ENCODE results near the gene SESN2.

The SESN2 gene

DNA sequence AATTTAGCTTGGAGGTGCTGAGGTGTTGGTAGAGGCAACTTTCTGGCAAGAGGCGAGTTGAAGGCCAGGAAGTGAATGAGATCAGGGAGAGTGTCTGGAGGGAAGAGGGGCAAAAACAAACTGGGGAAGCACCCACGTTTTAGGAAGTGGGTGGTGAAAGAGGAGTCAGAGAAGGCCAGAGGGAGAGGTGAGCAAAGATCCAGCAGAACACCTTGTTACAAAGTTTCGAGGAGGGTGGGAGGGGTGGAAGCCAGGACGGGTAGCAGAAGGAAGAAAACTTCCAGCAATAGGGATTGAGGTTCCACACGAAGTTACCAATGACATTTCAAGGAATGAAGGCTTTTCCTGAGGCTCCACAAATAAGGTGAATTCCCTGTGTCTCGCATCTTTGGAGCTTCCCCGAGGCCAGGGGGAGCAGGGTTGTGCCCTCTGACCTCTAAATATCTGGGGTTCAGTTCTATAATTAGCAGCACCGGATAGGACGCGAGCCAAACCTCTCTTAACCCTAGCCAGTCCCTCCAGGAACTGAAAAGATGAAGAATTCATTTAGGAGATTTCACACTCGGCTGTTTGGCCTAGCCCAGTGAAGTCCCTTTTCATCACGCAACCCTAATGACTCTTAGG is 578 bp upstream of the SESN2 start:
- Histone ChIP-seq H3K4me2 (ENCODE audit: low read length) (peak overlapping the region; percentile 52), H2AFZ (peak overlapping the region; percentile 73), H3K4me3 (ENCODE audit: low read depth, low read length) (peak overlapping the region; percentile 95), H3K79me2 (peaks cover 13% of the 10 kb centered on the region), H3K9ac (no peak overlapping the region), H3K36me3 (ENCODE audit: control insufficient read depth, insufficient read depth, low read length) (no peaks in the 10 kb centered on the region), H3K27me3 (ENCODE audit: control insufficient read depth, insufficient read depth, low read length) (no peaks in the 10 kb centered on the region), H3K4me1 (no peaks in the 10 kb centered on the region), H3K27ac (no peak overlapping the region), H3K9me3 (ENCODE audit: control insufficient read depth, low read length) (no peaks in the 10 kb centered on the region)
- TF ChIP-seq, protein P1, sequence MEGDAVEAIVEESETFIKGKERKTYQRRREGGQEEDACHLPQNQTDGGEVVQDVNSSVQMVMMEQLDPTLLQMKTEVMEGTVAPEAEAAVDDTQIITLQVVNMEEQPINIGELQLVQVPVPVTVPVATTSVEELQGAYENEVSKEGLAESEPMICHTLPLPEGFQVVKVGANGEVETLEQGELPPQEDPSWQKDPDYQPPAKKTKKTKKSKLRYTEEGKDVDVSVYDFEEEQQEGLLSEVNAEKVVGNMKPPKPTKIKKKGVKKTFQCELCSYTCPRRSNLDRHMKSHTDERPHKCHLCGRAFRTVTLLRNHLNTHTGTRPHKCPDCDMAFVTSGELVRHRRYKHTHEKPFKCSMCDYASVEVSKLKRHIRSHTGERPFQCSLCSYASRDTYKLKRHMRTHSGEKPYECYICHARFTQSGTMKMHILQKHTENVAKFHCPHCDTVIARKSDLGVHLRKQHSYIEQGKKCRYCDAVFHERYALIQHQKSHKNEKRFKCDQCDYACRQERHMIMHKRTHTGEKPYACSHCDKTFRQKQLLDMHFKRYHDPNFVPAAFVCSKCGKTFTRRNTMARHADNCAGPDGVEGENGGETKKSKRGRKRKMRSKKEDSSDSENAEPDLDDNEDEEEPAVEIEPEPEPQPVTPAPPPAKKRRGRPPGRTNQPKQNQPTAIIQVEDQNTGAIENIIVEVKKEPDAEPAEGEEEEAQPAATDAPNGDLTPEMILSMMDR (IDR thresholded peaks at IDR 0.05) = no peak

DNA sequence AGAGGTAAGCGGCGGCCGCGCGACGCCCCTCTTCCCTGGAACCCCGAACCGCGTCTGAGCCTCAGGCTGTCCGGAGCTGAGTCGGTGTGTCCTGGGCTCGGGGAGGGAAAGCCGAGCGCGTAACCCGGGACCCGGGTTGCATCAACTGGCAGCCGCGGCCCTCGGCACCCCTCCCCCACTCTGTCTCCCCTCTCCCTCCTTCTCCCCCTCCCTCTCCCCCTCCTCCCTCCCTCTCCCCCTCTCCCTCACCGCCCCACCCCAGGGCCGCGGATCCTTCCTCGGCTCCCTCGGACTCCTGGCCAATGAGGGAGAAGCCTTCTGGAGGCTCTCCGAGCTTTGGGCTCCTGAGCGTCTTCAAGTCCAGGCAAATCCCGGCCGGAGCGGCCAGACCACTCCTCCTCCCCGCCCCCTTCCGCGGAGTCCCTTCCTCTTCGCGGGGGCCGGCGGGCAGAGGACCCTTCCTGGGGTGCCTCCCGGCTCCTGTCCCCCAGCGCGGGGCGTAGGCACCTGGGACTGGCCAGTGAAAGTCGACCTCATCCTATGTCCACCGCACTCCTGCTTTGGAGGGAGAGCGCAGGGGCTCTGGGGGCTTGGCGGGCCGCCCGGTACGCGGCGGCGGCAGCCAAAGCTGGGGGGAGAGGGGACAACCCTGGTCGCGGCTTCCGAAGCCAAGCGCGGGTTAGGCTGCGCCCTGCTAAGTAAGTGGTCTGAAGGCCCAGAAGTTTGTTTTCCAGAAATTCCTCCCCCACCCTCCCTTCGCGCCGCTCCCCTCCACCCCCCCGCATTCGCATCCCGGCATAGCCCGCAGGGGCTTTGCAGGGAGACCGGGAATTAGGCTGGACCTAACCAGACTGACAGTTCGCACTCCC is 850 bp downstream of the SESN2 start:
- Histone ChIP-seq H3K79me2 (peaks cover 13% of the 10 kb centered on the region), H3K9ac (no peak overlapping the region), H3K27me3 (ENCODE audit: control insufficient read depth, insufficient read depth, low read length) (no peaks in the 10 kb centered on the region), H3K4me1 (no peaks in the 10 kb centered on the region), H3K36me3 (ENCODE audit: control insufficient read depth, insufficient read depth, low read length) (no peaks in the 10 kb centered on the region), H2AFZ (peak overlapping the region; percentile 73), H3K27ac (peak overlapping the region; percentile 78), H3K9me3 (ENCODE audit: control insufficient read depth, low read length) (no peaks in the 10 kb centered on the region), H3K4me3 (ENCODE audit: low read depth, low read length) (peak overlapping the region; percentile 95), H3K4me2 (ENCODE audit: low read length) (peak overlapping the region; percentile 86)
- TF ChIP-seq, protein P1 (IDR thresholded peaks at IDR 0.05) = no peak

DNA sequence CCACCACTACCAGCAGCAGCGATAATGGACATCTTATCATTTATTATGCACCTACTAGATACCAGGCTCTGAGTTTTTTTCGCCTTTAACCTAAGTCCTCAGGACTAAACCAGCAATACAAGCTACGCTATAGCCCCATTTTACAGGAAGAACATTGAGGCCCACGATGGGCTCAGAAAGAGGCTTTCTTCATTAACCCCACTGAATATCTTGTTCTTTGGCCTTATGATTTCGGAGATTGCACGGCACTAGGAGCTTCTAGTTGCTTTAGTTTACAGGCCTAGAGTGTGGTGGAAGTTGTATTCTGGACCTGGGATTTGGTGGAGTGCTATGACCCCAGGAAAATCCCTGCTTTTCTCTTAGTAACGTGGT is 1.5 kb downstream of the SESN2 start:
- Histone ChIP-seq H3K9ac (no peak overlapping the region), H3K36me3 (ENCODE audit: control insufficient read depth, insufficient read depth, low read length) (no peaks in the 10 kb centered on the region), H3K27ac (no peak overlapping the region), H3K4me3 (ENCODE audit: low read depth, low read length) (peak overlapping the region; percentile 95), H3K27me3 (ENCODE audit: control insufficient read depth, insufficient read depth, low read length) (no peaks in the 10 kb centered on the region), H3K4me2 (ENCODE audit: low read length) (peak overlapping the region; percentile 86), H3K79me2 (peaks cover 13% of the 10 kb centered on the region), H3K4me1 (no peaks in the 10 kb centered on the region), H2AFZ (peak overlapping the region; percentile 73), H3K9me3 (ENCODE audit: control insufficient read depth, low read length) (no peaks in the 10 kb centered on the region)
- TF ChIP-seq, protein P1 (IDR thresholded peaks at IDR 0.05) = no peak

DNA sequence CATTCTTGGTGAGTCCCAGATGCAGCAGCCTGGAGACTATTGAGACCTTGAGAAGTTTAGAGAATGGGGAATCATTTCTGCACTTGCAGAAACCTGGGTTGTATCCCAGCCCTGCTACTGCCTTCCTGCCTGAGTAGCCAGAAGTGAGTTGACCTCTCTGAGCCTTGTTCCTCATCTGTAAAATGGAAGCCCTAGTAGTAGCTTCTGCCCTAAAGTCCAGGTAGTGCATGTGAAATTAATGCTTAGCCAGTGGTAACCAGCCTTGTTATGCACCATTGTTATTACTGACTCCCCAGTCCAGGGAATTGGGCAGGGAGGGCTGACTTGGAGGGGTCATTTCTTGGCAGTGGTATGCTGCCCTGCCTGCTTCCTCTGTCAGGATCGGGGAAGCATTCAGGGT is 5.6 kb downstream of the SESN2 start:
- TF ChIP-seq, protein P1 (IDR thresholded peaks at IDR 0.05) = no peak
- Histone ChIP-seq H3K36me3 (ENCODE audit: control insufficient read depth, insufficient read depth, low read length) (no peaks in the 10 kb centered on the region), H3K4me1 (peaks cover 4% of the 10 kb centered on the region), H3K27ac (no peak overlapping the region), H3K9me3 (ENCODE audit: control insufficient read depth, low read length) (no peaks in the 10 kb centered on the region), H3K4me3 (ENCODE audit: low read depth, low read length) (no peak overlapping the region), H3K4me2 (ENCODE audit: low read length) (no peak overlapping the region), H2AFZ (no peak overlapping the region), H3K27me3 (ENCODE audit: control insufficient read depth, insufficient read depth, low read length) (no peaks in the 10 kb centered on the region), H3K79me2 (peaks cover 13% of the 10 kb centered on the region), H3K9ac (no peak overlapping the region)

Data from parathyroid adenoma (tissue), 2 donors.